H1 (cell line): Measurements from ENCODE around the gene TXLNG.

Source experiments
- CBX5 ChIP-seq: fragments of 300-800, 300-1000 bp; sonication (generic); IDR thresholded peaks from 2 replicates; pipeline ENCODE4 v1.7.1; 2016; ENCODE audit warnings: antibody characterized with exemption, low read length, low read depth
- CTCF ChIP-seq, 3 experiments: IDR thresholded peaks; 1 replicate in 2 of 3; 2 replicates in 1 of 3; pipeline versions ENCODE4 v1.5.1 to v1.6.1; 2011; ENCODE audit warnings: low read length in 3 of 3, mild to moderate bottlenecking in 3 of 3, inconsistent platforms in 2 of 3, low read depth in 1 of 3, moderate library complexity in 1 of 3; ENCODE audit not compliant: insufficient read depth in 1 of 3; ENCODE audit errors: control extremely low read depth in 1 of 3
- EP300 ChIP-seq, 2 experiments: IDR thresholded peaks; 1 replicate in 1 of 2; 2 replicates in 1 of 2; pipeline ENCODE4 v1.6.1; 2011 to 2012; ENCODE audit warnings: low read depth in 2 of 2, low read length in 2 of 2, mild to moderate bottlenecking in 2 of 2, borderline replicate concordance in 1 of 2, inconsistent platforms in 1 of 2, moderate library complexity in 1 of 2
- EZH2 ChIP-seq: fragments of 200-600 bp; sonication (generic); IDR thresholded peaks from 2 replicates; pipeline ENCODE4 v1.7.1; 2012; ENCODE audit warnings: low read depth, mild to moderate bottlenecking, moderate library complexity, low read length, inconsistent platforms; ENCODE audit not compliant: severe bottlenecking
- POLR2A ChIP-seq, 2 experiments: IDR thresholded peaks; 1 replicate in 1 of 2; 2 replicates in 1 of 2; pipeline ENCODE4 v1.6.1; 2011; ENCODE audit warnings: low read depth in 2 of 2, low read length in 2 of 2, mild to moderate bottlenecking in 2 of 2; ENCODE audit errors: control extremely low read depth in 1 of 2
- TF ChIP-seq, protein P1 (sequence below): fragments of 300-600 bp; sonication (generic); IDR thresholded peaks from 2 replicates; pipeline ENCODE4 v1.7.1; 2012; ENCODE audit warnings: low read length, moderate library complexity, mild to moderate bottlenecking, inconsistent platforms; ENCODE audit not compliant: insufficient replicate concordance

GRCh38 chrX:16851421-16851820 lies 65.2 kb downstream of the TXLNG start:
- no peak for TF ChIP-seq EP300 (IDR thresholded peaks at IDR 0.05; ENCODE audit: borderline replicate concordance in 1 of 2, low read depth in 2 of 2, low read length in 2 of 2)
- TF ChIP-seq CTCF (IDR thresholded peaks at IDR 0.05; ENCODE audit: control extremely low read depth in 1 of 3, insufficient read depth in 1 of 3, low read depth in 1 of 3, low read length in 3 of 3), result no peak
- no peak for TF ChIP-seq CBX5
- no peak for TF ChIP-seq EZH2
- TF ChIP-seq POLR2A (IDR thresholded peaks at IDR 0.05; ENCODE audit: control extremely low read depth in 1 of 2, low read depth in 2 of 2, low read length in 2 of 2), result no peak
- TF ChIP-seq, protein P1, sequence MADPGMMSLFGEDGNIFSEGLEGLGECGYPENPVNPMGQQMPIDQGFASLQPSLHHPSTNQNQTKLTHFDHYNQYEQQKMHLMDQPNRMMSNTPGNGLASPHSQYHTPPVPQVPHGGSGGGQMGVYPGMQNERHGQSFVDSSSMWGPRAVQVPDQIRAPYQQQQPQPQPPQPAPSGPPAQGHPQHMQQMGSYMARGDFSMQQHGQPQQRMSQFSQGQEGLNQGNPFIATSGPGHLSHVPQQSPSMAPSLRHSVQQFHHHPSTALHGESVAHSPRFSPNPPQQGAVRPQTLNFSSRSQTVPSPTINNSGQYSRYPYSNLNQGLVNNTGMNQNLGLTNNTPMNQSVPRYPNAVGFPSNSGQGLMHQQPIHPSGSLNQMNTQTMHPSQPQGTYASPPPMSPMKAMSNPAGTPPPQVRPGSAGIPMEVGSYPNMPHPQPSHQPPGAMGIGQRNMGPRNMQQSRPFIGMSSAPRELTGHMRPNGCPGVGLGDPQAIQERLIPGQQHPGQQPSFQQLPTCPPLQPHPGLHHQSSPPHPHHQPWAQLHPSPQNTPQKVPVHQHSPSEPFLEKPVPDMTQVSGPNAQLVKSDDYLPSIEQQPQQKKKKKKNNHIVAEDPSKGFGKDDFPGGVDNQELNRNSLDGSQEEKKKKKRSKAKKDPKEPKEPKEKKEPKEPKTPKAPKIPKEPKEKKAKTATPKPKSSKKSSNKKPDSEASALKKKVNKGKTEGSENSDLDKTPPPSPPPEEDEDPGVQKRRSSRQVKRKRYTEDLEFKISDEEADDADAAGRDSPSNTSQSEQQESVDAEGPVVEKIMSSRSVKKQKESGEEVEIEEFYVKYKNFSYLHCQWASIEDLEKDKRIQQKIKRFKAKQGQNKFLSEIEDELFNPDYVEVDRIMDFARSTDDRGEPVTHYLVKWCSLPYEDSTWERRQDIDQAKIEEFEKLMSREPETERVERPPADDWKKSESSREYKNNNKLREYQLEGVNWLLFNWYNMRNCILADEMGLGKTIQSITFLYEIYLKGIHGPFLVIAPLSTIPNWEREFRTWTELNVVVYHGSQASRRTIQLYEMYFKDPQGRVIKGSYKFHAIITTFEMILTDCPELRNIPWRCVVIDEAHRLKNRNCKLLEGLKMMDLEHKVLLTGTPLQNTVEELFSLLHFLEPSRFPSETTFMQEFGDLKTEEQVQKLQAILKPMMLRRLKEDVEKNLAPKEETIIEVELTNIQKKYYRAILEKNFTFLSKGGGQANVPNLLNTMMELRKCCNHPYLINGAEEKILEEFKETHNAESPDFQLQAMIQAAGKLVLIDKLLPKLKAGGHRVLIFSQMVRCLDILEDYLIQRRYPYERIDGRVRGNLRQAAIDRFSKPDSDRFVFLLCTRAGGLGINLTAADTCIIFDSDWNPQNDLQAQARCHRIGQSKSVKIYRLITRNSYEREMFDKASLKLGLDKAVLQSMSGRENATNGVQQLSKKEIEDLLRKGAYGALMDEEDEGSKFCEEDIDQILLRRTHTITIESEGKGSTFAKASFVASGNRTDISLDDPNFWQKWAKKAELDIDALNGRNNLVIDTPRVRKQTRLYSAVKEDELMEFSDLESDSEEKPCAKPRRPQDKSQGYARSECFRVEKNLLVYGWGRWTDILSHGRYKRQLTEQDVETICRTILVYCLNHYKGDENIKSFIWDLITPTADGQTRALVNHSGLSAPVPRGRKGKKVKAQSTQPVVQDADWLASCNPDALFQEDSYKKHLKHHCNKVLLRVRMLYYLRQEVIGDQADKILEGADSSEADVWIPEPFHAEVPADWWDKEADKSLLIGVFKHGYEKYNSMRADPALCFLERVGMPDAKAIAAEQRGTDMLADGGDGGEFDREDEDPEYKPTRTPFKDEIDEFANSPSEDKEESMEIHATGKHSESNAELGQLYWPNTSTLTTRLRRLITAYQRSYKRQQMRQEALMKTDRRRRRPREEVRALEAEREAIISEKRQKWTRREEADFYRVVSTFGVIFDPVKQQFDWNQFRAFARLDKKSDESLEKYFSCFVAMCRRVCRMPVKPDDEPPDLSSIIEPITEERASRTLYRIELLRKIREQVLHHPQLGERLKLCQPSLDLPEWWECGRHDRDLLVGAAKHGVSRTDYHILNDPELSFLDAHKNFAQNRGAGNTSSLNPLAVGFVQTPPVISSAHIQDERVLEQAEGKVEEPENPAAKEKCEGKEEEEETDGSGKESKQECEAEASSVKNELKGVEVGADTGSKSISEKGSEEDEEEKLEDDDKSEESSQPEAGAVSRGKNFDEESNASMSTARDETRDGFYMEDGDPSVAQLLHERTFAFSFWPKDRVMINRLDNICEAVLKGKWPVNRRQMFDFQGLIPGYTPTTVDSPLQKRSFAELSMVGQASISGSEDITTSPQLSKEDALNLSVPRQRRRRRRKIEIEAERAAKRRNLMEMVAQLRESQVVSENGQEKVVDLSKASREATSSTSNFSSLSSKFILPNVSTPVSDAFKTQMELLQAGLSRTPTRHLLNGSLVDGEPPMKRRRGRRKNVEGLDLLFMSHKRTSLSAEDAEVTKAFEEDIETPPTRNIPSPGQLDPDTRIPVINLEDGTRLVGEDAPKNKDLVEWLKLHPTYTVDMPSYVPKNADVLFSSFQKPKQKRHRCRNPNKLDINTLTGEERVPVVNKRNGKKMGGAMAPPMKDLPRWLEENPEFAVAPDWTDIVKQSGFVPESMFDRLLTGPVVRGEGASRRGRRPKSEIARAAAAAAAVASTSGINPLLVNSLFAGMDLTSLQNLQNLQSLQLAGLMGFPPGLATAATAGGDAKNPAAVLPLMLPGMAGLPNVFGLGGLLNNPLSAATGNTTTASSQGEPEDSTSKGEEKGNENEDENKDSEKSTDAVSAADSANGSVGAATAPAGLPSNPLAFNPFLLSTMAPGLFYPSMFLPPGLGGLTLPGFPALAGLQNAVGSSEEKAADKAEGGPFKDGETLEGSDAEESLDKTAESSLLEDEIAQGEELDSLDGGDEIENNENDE, result no peak
